COR-L47 (cell line): ENCODE measurements around the gene FADS3.

Experiments
- DNase-seq: peaks from one replicate; lab custom pipeline; 2025; lab: John Stamatoyannopoulos, UW

Gene FADS3

DNA sequence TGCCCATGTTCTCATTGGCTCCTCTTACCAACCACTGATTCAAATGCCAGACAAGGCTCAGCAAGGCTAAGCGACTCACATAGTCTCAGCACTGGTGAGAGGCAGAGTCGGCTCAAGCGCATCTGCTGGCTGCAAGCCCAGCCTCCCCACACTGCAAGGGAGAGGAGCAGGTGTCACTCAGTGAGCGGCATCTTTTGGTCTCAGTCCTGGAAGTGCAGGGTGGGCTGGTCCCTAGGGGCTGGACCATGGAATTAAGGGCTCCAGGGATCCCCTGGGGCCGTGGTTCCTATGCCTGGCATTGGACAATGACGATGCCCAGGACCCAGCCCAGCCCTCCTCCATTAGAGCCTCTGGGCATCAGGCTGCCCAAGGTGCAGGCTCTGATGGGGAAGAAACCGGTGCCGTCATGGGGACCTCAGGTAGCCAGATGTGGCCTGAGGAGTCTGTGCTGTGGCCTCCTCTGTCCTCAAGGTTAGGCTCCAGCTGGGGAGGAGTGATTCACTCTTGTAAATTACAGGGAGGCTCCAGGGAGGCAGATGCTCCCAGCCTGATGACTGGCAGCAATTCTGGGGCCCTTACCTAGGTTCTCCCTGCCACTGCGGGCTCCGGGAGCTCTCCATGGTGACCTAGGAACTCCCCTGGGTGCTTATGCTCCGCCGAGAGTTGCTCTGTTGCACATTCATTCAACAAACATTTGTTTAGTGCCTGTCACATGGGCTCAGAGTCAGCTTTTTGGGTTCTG, 35.2 kb downstream of the FADS3 start:
- DNase-seq, result no peak

DNA sequence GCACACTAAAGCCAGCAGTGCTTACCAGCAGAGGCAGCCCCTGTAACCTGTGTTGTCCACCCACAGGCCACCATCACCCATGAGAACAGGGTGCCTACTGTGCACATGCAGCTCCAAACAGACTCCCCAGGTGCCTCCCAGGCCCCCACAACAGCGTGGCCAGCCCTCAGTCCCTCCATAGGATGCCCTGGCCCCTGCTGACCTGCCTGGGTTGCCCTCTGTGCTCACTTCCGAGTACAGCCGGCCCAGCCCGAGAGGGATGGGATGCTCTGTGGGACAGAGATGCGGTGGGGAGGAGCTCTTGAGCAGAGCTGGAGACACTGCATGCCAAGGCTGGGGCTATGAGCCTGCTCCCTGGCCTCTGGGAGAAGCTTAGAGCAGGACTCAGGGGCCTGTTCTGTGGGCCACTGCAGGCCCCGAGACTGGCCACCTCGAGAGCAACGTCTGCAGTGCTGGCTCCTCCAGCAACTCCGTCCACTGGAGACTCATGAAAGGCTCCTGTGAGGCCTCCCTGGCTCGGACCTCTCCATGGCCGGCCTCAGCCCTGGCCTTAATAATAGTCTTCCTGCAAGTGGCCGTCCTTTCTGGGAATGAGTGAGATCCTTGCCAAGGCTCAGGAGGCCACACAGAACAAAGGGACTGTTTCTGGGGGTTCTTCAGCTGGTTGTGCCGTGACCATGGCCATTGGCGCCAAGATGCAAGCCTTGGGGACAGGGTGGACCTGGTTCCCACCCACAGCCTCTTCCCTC, 36.2 kb downstream of the FADS3 start:
- DNase-seq, result no peak

DNA sequence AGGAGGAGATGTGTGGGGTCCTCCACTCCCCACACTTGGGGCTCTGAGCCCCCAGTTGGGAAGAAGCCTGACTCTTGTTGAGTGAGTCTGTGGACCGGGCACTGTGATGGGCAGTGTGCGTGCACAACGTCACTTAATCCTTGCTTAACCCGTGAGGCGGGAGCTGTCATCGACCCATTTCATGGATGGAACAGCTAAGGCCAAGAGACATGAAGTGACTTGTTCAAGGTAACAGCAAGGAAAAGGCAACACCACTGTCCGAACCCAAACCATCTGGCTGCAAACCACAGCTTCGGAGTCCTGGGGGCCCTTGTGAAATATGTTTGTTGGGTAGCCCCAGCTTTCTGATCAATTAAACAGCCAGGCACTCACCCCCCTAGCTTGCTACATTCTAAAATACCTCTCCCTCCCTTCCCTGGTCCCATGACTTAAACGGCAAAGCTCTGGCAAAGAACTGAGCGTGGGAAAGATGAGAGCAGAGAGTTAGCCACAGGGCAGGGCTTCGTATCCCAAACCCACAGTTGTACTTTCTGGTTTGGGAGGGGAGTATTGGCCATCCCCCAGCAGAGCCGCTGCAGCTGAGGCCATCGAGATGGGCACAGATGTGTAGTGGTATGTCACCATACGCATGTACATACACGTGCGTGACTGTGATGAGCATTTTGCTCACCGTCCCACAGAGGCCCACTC, 37.0 kb downstream of the FADS3 start:
- no peak for DNase-seq

DNA sequence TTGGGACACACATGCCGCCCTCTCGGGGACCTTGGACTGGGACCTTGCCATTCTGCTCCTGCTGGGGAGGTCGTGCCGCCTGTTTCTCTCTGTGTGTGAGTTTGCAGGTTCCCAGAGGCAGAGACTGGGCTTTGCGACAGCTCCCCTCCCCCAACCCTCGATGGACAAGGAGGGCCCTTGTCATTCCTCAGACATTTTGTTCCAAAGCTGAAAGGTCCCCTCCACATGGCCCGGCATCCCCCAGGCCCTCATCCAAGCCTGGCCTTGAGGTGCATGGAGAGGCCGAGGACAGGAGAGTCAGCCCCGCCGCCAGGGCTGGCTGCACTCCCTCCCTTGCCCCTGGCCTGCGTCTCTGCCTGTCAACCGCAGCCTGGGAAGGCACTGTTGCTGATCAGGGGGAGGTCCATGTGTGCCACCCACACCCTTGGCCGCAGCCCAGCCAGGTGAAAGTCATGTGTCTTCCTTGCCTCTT, 37.6 kb downstream of the FADS3 start:
- no peak for DNase-seq

DNA sequence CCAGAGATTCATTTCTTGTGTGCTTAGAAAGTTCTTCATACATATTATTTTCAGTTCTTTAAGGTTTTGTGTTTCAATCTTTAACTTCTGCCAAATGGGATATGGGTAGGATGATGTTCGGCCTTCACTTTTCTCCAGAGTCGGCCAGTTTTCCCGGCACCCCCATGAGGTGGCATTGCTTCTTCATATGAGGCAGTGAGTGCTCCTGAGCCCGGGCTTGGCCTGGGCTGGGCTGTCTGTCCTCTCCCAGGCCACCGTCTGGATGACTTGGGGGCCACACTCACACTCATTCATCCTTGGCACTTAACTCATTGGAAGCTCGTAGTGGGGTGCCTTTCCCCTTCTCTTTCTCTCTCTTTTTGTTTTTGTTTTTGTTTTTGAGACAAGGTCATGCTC, 39.4 kb downstream of the FADS3 start:
- no peak for DNase-seq

DNA sequence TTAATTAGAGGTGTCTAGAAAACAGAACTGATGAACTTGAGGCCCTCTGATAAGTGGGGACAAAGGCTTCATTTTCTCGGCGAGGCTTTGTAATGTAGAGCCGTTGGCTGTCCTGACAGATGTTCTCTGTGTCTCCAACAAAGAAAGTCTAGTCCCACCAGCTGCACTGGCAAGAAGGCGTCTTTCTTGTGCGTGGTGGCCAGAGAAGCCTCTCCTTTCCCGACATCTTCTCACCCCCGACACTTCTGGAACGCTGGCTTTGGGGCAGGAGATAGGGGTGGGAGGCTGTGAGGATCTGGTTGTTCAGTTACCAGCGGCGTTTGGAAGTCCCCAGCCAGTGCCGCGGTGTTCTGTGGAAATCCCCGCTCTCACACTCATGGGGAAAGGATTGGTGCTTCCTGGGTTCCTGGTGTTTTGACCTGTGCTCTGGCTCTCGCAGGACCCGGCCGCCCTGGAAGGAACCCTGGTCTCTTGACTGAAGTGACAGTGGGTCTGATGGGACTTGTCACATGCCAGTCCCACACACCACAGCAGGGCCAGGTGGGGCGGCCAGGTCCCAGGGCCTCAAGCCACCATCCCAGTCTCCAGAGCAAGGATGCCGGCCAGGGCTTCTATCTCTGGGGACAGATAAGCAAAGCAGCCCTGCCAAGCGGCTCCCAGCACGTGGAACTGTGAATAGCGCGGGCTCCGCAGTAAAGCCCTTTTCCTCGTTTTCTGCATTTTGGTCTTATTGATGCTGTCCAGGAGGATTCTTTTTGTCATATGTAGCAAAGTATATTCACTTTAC, 40.0 kb downstream of the FADS3 start:
- no peak for DNase-seq

DNA sequence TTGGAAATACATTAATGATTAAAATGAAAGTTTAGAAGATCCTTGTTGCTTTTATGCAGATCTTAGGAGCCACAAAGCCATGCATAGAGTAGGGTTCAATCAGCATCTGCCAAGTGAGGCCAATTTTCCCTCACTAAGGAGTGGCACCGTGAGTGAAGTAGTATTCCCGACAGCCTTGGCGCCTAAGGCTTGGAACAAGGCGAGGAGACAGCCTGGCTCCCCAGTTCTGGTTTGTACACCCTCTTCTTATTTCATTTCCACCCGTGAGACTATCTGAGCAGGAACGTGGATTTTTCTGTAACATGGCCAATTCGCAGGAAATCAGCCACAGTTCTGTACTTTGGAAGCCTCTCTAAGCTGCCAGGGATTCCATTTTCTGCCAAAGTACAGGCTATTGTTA, 40.7 kb downstream of the FADS3 start:
- DNase-seq, result no peak

DNA sequence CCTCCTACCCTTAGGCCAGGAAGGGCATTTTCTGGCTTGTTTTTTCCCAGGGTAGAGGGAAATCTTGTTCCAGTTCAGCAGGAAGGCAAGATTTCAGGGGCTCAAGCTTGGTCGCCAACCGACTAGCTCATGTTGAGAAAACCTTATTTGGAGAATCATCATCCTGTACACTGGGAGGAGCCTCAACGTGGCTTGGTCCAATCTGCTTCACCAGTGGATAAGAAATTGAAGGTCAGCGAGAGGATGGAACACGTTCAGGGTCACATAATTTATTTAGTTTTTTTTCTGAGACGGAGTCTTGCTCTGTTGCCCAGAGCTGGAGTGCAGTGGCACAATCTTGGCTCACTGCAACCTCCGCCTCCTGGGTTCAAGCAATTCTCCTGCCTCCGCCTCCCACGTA, 42.7 kb downstream of the FADS3 start:
- no peak for DNase-seq

DNA sequence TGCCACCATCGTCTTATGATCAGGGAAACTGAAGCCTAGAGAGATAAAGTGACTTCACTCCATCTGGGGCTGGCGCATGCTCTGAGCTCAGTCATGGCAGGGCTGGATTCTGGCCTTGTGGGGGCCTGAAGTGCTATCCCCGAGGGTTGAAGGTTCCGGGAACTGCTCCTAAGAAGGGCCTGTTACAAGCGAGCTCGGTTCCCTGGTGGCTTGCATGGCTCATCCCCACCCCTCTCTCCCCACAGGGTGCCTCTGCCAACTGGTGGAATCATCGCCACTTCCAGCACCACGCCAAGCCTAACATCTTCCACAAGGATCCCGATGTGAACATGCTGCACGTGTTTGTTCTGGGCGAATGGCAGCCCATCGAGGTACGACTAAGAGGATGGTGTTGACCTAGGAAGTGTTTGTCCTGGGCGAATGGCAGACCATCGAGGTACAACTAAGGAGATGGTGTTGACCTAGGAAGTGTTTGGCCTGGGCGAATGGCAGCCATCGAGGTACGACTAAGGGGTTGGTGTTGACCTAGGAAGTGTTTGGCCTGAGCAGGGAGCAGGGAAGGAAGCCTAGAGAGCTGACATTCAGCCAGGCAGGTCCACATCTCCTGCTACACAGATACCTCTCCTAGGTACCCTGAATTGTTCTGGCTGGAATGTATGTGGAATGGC, 43.3 kb downstream of the FADS3 start:
- DNase-seq, result no peak

DNA sequence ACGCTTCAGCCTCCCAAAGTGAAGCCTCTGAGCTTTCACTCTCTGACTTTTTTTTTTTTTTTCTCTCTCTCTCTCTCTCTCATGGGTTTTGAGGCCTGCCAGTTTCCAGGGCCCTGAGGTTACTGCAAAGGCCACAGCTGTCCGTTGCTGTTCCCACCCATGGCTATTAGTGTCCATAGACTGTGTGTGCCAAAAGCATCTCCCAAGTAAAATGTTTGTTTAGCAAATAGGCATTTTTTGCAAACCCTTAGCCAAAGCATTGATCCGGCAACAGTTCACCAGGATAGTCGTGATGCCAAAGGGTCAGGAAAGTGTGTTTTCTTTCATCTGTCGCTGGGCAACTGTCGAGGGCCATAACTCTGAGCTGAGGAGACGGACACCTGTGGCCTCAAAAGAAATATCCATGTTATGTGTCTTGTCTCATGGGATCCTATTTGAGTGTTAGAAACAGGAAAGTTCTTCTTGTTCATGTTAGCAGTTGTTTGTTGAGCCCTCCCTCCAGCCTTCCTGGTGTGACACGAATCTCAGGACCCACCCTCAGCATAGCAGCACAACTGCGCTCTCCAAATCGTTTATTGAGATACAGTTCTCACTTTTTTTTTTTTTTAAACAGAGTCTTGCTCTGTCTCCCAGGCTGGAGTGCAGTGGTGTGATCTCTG, 44.9 kb downstream of the FADS3 start:
- DNase-seq, result no peak

DNA sequence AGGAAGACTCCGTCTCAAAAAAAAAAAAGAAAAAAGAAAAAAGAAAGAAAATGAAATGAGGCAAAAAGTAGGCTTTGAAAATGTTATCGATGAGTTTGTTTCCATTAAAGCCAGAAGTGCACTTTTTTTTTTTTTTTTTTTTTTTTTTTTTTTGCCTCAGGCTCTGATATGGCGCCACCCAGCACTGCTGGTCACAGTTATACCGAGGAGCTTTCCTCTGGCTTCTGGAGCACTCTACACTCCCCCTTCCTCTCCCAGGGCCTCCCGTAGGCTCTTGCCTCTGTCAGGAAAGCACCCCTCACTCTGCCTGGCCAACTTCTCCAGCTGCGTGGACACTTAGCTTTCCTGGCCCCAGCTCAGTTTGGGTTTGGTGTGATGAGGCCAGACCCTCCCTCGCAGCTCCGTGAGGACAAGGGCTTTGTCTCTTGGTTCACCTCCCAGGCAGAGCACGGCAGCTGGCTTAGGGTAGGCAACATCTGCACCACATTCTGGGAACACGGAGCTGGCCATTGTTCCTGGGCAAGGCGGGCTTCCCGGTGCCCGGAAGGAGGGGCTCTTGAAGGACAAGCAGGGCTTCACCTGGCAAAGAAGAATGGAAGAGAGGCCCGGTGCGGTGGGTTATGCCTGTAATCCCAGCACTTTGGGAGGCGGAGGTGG, 46.3 kb downstream of the FADS3 start:
- DNase-seq, result no peak

DNA sequence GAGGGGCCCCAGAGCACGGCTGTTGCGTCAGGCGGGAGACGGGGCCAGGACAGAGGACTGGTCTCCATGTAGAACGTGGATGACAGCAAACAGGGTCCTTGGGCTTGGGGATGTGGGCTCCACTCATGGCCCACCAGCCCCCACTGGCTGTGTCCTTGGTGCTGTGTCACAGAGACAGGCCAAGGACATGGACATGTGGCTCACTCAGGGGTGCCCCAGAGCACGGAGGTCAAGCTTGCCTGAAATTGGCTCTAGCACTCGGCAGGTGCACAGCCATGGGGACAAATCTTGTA, 48.9 kb downstream of the FADS3 start:
- no peak for DNase-seq

DNA sequence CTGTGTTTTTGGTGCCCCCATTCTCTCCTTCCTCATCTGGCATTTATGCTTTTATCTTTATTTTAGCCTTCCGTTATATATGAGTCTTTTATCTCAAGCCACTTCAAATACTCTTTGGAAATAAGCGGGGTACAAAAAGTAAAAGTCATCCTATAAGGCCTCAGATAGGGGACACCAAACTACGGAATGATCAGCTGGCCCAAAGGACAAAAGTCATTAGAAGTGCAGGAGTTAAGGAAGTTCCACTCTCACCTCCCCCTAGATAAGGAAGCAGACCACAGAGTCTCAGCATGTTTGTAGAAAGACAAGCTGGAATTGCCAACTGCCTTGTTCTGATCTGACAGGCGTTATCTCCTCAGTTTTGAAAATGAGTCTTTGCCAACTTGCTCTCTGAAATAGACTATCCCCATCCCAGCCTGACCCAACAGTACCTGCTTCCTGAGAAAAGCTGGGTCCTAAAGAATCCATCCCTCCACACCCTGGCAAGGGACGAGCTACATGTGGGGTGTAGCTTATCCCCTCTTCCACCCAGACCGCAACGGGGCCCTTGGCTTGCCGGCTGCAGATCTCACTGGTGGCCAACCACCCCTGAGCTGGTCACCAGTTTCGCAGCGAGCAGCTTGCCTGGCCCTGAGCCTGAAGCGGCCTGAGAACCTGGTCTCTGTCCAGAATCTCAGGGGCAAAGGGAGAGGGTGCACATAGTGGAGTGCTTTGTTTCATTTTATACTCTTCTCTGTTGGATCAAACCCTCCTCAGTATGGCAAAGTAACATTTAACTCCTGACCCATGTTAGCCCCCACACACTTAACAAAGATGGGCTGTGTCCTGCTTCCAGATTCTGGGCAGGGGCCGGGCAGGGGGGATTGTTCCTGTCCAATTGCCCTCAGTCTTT, 49.5 kb downstream of the FADS3 start:
- DNase-seq, result no peak

DNA sequence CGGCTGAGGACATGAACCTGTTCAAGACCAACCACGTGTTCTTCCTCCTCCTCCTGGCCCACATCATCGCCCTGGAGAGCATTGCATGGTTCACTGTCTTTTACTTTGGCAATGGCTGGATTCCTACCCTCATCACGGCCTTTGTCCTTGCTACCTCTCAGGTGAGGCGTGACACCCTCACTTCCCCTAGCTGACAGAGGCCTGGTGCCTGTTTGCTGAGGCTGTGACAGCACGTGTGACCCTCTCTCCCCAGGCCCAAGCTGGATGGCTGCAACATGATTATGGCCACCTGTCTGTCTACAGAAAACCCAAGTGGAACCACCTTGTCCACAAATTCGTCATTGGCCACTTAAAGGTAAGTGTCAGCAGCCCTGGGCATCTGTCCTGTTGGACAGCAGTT, 51.0 kb downstream of the FADS3 start:
- DNase-seq, result no peak

DNA sequence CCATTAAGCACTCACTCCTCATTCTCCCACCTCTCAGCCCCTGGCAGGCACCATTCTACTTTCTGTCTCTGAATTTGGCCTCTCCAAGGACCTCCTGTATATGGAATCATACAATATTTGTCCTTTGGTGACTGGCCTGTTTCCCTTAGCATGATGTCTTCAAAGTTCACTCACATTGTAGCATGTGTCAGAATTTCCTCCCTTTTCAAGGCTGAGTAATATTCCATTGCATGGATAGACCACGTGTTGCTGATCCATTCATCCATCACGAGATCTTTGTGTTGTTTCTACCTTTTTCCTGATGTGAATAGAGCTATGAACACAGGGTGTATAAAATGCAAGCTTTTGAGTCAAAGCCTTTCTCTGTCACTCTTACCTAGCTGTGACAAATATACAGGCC, 51.6 kb downstream of the FADS3 start:
- DNase-seq, result no peak

DNA sequence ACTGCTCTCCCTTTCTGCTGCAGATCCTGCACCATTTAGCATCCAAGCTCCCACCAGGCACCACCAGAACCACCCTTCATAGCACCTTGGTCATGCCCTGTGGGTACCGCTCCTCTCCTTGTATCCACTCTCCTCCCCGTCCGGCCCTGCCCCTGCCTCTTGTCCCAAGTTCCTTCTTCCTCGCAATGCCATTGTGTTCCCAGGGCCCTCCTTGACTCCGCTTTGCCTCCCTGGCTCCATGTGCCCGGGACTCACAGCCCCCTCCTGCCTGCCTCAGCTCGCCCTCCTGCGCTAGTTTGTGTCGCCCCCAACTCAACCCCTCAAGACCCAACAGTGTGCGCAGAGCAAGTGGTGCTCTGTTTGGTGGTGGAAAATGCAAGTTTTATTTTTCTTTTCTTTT, 52.4 kb downstream of the FADS3 start:
- no peak for DNase-seq

DNA sequence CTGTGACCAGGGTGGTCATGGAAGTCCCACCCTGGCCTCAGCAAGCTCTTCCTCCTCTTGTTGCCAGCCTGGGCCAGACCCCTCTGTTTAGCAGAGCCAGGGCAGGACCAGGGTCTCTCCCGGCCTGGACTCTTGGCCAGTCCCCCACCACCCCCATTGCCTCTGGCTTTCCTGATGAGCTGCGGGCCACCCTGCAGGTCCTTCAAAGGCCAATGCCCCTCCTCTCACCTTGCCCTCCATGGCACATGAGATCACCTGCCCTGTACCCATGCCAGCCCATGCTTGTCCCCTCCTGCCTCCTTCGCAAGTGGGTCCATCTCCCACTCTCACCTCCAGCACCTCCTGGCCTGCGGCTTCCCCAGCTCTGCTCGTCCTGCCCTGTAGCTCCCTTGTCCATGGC, 52.8 kb downstream of the FADS3 start:
- DNase-seq, result no peak

DNA sequence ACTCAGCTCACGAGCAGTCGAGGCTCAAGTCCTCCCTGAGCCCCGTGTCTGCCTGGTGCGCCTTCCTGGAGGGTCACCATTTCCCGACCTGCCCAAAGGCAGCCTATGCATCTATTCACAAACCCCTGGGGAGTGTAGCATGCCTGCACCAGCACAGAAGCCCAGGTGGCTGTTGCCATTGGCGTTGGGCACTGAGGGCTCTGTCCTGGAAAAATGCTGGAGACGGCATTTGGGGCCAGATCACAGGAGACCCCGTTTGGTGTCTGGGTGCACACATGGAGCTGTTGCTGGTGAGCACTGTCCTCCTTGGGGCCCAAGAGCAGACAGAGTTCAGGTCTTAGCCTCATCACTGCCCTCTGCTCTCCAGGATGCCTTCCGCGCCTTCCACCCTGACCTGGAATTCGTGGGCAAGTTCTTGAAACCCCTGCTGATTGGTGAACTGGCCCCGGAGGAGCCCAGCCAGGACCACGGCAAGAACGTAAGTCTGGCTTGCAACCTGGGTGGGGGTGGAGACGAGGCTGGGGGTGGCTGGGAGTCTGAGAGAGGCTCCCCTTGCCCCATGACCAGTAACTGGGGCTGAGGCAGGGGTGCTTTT, 53.8 kb downstream of the FADS3 start:
- no peak for DNase-seq

DNA sequence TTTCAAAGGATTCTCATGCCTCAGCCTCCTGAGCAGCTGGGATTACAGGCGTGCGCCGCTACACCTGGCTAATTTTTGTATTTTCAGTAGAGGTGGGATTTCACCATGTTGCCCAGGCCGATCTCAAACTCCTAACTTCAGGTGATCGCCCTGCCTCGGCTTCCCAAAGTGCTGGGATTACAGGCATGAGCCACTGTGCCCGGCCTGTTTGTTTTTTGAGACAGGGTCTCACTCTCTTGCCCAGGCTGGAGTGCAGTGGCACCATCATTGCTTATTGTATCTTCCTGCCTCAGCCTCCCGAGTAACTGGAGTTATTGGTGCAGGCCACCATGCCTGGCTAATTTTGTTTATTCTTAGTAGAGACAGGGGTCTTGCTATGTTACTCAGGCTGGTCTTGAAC, 55.2 kb downstream of the FADS3 start:
- DNase-seq, result no peak
